ENCODE data around the gene AP1B1.

AP1B1 gene

GRCh38 chr22:29313126-29313575, 75.2 kb downstream of the AP1B1 start:
- peak; percentile 55 for DNase-seq (ENCODE audit: low read depth)

DNA sequence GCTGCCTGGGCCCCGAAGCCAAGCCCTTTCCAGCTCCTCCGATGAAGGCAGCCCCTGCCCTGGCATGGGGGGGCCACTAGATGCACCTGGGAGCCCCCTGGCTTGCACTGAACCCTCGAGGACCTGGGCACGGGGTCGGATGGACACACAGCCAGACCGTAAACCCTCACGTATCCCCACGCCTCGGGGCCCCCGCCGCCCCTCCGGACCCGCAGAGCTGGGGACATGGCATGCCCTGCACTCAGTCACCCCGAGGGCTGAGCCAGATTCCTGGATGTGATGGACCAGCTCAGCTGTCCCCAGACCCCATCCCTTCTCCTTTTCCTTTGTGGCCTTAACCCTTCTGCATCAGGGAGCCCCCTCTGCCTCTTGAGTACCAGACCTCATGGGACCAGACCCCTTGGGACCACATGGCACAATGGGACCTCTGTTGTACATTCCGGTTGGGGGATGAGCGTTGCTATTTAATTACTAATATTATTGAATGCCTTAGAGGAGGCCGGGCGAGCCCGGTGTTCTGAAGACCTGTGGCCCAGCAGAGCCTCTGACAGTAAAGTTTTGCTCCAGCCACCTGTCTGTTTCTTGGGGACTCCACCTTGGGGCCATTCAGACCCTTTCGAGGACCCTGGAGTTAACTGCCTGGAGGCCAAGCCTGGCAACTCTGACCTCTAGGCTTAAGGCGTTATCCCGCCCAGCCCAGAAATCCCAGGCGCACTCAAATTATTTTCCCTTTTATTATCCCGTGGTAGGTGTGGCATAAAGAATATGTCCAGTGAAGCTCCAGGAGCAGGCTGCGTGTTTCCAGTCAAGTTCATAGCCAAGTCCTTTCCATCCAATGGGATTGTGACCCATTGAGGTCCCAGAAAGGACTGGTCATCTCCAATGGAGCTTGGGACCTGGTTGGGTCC, 75.9 kb downstream of the AP1B1 start:
- DNase-seq (ENCODE audit: low read depth): no peak

DNA sequence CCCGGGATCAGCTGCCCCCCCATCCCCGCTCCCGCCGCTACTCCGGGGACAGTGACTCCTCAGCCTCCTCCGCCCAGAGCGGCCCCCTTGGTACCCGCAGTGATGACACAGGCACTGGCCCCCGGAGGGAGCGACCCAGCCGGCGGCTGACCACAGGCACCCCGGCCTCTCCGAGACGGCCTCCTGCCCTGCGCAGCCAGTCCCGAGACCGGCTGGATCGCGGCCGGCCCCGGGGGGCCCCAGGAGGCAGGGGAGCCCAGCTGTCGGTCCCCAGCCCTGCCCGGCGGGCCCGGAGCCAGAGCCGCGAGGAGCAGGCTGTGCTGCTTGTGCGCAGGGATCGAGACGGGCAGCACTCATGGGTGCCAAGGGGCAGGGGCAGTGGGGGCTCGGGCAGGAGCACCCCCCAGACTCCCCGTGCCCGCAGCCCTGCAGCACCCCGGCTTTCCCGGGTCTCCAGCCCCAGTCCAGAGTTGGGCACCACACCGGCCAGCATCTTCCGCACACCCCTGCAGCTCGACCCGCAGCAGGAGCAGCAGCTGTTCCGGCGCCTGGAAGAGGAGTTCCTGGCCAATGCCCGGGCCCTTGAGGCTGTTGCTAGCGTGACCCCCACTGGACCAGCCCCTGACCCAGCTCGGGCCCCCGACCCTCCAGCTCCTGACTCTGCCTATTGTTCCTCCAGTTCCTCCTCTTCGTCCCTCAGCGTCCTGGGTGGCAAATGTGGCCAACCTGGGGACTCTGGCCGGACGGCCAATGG, 76.7 kb downstream of the AP1B1 start:
- DNase-seq (ENCODE audit: low read depth): no peak

GRCh38 chr22:29310863-29311339, 77.5 kb downstream of the AP1B1 start:
- peak; percentile 69 for DNase-seq (ENCODE audit: low read depth)

GRCh38 chr22:29310065-29310862, 78.1 kb downstream of the AP1B1 start:
- no peak for DNase-seq (ENCODE audit: low read depth)

GRCh38 chr22:29309332-29310064, 78.9 kb downstream of the AP1B1 start:
- no peak for DNase-seq (ENCODE audit: low read depth)

DNA sequence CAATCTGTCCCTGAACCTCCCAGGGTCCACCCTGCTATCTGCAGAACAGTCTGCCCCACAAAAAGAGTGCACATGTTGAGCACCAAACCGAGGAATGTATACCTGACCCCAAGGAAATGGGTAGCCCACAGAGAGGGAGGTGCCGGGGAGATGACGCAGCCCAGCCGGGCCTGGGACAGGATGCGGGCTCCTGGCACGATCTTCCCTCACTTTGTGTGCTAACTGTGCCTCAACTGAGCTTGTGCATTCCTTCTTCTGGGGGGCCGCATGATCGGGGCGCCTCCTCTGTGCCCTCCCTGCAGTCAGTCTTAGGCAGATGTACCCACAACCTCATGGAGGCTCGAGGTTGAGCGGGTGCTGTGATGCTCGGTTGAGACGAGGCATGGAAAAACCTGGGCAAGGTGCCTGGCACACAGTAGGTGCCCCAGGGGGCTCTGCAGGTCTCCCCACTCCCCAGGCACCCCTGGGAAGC, 79.5 kb downstream of the AP1B1 start:
- peak; percentile 31 for DNase-seq (ENCODE audit: low read depth)

GRCh38 chr22:29308148-29308790, 80.1 kb downstream of the AP1B1 start:
- no peak for DNase-seq (ENCODE audit: low read depth)

DNA sequence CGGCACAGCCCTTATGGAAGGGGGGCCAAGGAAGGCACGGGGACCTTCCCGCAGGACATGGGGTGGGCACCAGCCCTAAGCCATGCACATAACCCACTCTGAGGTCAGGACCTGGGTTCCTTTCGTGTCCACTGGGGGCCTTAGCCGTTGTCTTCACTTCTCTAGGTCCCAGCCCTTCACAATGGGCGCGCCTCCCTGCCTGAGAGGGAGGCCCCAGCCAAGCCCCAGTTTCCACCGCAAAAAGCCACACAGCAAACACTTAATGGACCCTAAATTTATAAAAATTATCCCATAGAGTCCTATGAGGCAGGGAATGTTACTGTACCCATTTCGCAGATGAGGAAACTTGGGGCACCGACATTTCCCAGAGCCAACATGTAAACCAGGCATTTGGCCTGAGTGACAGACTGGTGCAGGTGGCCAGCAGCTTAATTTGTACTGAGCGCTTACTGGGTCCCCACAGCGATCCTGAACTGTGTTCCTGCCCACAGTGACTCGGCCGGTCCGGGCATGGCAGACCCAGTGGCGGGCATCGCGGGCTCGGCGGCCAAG, 80.7 kb downstream of the AP1B1 start:
- no peak for DNase-seq (ENCODE audit: low read depth)

DNA sequence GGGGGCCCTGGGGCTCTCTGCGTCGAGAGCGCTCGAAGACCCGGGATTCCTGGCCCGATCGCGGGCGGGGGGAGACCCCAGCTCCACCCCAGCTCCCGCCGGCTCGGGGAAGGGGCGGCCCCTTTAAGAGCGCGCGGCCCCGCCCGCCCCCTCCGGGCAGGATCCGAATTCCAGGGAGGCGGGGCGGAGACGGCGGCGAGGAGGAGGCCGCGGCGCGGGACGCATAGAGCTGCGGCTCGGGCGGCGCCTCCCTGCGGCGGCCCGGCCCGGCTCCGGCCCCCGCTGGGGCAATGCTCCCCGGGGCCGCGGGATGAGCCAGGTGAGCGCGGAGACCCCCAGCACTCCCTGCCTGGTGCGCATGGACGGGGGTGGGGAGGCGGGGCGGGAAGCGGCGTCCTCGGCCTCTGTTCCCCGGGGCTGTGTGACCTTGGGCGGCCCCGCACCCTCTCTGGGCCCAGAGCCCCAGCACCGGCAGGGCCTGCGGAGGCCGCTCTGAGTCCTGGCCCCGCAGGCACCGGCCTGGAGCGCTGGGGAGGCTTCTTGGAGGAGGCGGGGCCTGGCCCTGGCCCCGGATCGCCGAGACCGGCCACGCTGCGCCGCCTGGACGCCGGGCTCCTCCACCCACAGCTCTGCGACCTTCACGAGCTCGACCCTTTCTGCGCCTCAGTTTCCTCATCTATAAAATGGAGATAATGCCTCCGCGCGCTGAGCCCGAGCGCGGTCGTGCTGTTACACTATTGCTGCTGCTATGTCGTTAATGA, 81.4 kb downstream of the AP1B1 start:
- peak; percentile 34 for DNase-seq (ENCODE audit: low read depth)

DNA sequence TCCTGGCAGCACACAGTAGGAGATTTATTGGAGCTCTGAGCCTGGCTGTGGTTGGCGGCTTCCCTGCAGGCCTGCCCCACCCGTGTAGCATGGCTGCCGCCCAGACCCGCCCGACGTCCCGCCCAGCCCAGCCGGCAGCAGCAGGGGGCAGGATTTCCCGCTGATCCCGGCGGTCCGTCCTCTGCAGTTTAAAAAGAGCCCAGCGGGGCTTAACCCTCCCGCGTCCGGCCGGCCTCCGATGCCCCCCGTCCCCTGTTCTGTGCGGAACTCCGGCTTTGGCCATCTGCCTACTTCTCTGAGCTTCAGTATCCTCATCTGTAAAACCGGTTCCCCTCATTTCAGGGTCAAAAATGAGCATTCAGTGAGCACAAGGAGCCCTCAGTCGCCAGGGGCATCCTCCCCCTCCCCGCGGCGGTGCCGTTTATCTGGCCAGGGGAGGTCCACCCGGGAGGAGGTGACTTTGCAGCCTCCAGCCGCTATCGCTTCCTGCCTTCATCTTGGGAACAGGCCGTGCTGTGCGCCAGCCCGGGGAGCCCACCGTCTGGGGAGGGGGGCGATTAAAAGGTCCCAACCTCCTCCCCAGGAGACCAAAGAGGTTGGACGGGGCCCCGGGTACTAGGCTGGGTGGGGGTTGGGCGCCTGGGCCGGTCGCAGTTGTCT, 82.1 kb downstream of the AP1B1 start, which contains the start of gene GAS2L1:
TSS of gene GAS2L1 (plus strand) at position 476 of the 660 bp plus-strand sequence. CDS start 1,456 bp downstream, outside the sequence.
- peak; percentile 33 for DNase-seq (ENCODE audit: low read depth)

- DNase-seq (ENCODE audit: low read depth): no peak
Measured at GRCh38 chr22:29305836-29306174, 82.6 kb downstream of the AP1B1 start.

DNA sequence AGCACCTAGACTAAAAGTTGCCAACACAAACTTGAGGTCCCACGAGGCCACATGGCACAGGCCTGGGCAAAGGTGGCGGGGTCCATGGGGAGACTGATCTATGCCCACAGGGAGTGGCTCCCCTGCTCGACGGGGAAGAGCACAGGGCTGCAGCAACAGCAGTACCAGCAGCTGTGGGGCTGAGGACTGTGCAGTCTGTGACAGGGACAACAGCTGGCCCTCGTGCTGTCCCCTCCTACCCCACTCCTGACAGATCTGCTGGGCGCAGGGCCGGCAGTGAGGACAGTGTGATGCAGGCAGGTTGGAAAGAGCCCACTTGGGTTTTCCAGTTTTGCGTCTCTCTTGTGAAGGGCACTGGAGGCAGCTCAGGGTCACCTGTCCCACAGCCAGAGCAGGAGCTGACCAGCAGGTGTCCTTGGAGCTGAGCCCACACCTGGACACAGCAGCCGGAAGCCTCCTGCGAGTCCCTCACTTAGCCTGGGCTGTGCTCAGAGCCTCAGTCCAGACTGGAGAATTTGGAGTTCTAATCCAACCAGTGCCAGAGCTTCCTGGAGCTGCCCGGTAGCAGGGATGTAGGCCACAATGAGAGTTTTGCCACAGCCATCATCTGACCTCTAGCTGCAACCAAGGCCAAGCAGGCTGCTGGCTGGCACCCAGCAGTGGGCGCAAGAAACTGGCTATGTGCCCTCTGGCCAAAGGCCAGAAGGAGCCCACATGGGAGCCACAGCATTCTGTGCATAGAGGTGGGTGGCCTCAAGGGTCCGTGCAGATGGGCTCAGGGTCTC, 85.5 kb downstream of the AP1B1 start:
- no peak for DNase-seq (ENCODE audit: low read depth)

DNA sequence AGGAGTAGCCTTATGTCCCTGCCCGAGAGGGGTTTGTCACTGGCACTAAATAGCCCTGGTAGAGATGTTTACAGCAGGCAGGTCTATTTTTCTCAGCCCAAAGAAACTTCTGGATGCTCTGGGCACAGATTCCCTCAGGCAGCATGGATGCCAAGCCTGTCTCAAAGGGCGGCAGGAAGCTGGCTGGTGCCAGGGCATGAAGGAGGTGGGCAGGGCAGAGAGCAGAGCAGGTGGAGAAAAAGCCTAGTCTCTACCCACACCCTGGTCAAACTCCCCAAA, 86.0 kb downstream of the AP1B1 start:
- DNase-seq (ENCODE audit: low read depth): no peak

DNA sequence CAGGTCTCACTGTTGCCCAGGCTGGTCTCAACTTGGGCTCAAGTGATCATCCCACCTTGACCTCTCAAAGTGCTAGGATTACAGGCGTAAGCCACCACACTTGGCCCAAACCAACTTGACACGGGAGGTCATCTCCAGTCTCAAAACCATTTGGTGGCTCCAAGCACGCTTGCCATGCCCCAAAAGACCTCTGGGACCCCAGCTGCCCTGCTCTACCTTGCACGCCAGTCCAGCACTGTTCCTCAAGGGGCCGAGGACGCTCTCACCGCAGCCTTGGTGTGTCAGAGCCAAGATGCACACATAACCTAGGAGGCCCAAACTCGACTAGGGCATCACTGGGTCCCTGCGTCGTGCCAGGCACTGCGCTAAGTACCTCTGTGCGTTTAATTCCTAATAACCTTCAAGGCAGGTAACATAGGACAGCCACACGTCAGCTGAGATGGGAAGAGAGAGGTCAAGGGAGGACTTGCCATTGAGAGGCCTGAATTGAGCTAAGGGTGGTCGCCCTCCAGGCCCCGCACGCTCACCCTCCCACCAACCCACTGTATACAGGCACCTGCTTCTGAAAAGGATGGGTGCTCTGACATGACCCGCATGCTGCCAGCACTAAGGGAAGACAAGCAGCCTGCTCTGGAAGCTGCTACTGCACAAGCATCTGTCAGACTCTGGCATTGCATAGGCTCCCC, 86.5 kb downstream of the AP1B1 start:
- no peak for DNase-seq (ENCODE audit: low read depth)

DNA sequence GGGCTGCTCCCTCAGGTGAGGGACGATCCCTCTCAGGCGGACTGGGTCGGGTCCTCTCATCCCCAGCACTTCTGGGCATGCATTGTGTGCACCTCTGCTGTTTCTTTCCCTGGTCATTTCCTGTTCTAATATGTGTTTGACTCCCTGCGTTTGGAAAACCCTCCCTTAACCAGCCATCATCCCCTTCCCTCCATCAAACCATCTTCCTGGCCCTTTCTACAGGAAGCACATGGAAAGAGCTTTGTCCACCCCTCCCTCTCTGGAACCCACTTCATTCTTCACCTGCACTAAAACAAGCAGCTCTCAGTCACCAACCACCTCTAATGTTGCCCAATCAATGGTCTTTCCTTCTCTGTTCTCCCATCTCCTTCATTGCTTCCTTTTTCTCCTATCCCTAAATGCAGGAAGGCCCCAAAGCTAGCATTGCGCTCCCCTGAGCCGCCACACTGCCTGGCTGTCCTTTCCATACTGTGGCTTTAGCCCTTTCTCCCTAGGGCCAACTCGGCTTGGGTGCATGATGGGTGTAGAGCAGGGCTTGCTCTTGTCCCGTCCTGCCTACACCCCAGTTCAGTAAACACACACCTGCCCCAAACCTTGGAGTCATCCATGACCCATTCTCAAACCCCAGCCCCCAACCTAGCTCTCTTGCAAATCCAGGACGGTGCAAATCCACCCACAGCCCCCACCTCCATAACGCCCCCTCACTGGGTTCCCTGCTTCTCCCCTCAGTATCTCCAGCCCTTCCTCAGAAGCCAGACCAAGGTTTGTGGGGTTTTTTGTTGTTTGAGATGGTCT, 87.4 kb downstream of the AP1B1 start:
- DNase-seq (ENCODE audit: low read depth): no peak

- DNase-seq (ENCODE audit: low read depth): no peak
Measured at GRCh38 chr22:29300467-29300806, 87.9 kb downstream of the AP1B1 start.
